GM18498 (cell line): ENCODE data around the gene TYRP1.
"Not testable (repeated sequence)": the region's sequence is repeated elsewhere in the genome, so short reads cannot be mapped to it uniquely, and the experiment has no call there.

Source experiments
- ATAC-seq: cut with Tn5 transposase; IDR thresholded peaks from one replicate; pipeline ENCODE4 v1.9.1; 2021; ENCODE audit warnings: mild to moderate bottlenecking, moderate library complexity; ENCODE audit not compliant: unreplicated experiment

The TYRP1 gene

DNA sequence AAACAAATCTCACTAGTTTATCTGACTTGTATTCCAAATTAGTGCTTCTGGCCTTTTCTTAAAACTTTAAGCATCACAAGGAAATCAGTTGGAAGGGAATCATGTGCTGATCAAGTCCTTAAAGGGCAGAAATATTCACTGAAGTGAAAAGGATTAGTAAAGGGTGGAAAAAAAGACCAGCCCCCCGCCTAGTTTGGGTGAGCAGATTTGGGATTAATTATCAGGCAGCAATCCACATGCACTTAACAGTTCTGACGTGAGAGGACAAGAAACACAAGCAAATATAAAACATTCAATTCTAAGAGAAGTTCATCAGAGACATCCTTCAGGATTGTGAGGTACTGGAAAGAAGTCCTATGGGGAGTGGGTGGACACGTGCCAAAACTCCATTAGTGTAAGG is at the start of gene TYRP1:
TYRP1 (plus strand) TSS at position 245 of the 400 bp plus-strand sequence. CDS start 612 bp downstream, outside the sequence.
- no peak for ATAC-seq

DNA sequence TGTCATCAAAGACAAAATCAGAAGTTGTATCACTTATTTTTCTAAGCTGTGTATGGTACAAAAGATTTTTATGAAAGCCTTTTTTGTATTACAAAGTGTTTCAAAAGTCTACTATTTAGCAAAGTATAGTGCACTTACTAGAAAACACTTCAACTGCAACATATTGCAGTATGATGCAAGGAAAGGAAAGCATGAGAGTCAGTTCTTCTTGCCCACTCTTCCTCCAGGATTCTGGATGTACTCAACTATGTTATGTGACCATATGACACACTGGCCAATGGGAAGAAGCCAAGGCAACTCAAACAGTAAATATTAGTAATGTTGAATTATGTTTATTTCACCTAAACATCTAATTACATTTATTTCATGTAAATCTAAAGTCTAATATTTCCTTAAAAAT is 49.5 kb upstream of the TYRP1 start:
- ATAC-seq: no peak

GRCh38 chr9:12648925-12649324 is 44.3 kb upstream of the TYRP1 start:
- ATAC-seq: no peak

- ATAC-seq: no peak
Measured at GRCh38 chr9:12651125-12651524, 42.1 kb upstream of the TYRP1 start.

DNA sequence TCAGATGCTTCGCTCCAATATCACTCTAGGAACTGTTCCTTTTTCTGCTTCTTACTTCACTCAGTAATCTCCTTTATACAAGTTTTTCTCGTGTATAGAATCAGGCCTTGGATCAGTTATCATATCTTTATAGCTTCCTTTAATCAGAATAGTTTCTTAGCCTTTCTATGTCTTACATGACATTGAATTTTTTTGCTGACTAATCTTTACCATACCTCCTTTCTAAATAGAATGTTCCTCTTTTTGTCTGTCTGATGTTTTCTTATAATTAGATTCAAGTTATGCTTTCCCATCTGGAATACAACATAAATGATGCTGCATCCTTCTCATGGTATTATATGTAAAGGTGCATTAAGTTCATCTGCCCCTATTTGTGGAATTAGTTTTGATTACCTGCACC is 40.2 kb upstream of the TYRP1 start:
- ATAC-seq: no peak

- ATAC-seq: no peak
Measured at GRCh38 chr9:12656803-12657202, 36.4 kb upstream of the TYRP1 start.

DNA sequence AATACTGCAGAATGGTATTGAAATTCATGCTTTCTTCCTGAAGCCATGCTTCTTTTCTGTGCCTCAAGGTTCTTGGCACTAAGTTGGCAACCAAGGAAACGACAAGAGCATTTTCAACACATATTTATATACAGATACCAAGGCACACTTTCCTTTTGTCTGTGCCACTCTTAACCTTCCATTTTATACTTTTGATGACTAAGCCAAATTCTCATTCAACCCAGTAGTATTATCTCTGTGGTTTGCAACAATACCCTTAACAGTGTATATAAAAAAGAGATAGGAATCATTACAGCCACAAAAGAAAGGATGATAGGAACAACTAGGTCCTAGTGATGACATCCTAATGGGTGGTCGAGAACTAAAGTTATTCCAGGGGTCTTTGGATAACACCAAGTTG is 36.0 kb upstream of the TYRP1 start:
- ATAC-seq: no peak

DNA sequence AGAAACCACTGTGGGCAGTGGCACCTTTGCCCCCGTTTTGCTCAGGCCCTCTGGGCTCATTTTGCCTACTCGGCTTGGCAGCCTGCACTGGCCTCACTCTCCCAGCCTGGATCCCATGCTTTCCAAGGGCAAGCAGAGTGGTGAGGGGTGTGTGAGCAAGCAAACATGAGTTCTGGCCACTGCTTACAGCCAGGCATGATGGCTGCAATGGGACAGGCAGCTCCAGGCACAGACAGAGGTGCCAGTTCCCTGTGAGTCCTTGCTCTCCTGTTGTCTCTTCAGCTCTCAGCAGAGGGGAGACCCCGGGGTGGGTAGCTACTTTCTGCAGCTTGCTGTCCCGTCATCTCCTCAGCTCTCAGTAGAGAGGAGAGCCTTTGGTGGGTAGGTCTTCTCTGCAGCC is 35.2 kb upstream of the TYRP1 start:
- ATAC-seq: no peak

- ATAC-seq: no peak
Measured at GRCh38 chr9:12658531-12659209, 34.5 kb upstream of the TYRP1 start.

- no peak for ATAC-seq
Measured at GRCh38 chr9:12659220-12659619, 34.0 kb upstream of the TYRP1 start.

- ATAC-seq: no peak
Measured at GRCh38 chr9:12666813-12667212, 26.4 kb upstream of the TYRP1 start.

DNA sequence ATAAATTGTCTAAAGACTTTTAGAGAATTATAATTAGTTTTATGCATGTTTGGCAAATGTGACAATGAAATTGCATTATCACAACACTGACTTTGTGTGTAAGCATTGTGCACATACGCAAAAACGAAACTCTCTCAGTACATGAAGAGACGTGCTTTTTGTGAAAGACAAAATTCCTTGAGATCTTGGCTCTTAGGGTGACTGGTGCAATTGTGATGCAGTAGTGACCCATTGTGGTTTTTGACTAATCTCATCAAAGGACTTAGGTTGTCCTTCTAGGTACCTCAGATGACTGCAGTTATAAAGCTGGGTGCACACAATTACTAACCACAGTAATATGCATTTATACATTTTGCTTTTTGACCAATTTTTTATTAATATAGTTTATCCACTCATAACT is 25.3 kb upstream of the TYRP1 start:
- no peak for ATAC-seq

DNA sequence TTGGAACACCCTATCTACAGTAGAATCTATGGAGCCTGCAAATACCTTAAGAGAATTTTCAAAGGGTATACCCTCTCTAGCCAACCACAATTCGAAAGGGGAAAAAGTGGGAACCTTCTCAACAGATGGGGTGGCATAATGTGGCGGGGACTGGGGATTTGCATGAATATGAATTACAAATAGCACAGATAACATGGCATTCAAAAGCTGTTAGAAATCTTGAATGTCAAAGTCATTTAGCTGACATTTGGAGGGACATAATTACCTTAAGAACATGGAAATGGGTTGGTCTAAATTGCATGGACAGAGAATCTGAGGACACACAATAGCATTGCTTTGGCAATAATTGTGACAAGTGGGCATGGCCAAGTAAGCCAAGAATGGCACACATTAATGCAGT is 23.2 kb upstream of the TYRP1 start:
- no peak for ATAC-seq

GRCh38 chr9:12674961-12675360 is 18.2 kb upstream of the TYRP1 start:
- ATAC-seq: no peak

DNA sequence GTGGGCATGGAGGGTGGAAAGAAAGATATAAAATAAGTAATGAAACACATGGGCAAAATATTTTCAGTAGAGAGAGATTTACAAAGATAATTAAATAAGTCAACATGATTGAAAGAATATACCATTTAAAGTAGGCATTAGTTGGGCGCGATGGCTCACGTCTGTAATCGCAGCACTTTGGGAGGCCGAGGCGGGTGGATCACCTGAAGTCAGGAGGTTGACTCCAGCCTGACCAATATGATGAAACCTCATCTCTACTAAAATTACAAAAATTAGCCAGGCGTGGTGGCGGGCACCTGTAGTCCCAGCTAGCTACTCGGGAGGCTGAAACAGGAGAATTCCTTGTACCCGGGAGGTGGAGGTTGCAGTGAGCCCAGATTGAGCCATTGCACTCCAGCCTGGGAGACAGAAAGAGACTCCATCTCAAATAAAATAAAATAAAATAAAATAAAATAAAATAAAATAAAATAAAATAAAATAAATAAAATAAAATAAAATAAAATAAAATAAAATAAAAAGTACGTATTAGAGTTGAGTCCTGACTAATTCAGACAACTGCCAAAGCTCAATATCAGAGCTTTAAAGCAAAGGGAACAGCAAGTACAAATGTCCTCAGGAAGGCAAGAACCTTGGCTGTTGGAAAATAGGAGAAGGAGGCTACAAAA is 15.6 kb upstream of the TYRP1 start:
- ATAC-seq: not testable (repeated sequence)

DNA sequence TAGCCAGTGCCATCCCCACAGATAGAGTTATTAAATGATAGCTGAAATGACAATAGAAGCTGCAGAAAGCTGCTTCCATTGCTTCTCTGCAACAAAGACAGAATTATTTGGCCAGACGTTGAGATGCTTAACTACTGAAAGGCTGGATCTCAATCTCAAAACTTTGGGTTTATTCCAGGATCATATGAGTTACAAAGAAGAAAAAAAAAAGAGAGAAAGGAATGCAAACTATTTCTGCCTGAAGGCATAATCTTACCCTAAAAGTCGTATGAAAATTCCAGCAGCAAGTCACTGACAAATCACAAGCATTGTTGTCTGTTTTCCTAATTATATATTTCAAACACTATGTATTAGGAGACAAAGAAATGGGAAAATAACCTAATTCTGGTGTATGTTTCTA is 12.8 kb upstream of the TYRP1 start:
- ATAC-seq: no peak

DNA sequence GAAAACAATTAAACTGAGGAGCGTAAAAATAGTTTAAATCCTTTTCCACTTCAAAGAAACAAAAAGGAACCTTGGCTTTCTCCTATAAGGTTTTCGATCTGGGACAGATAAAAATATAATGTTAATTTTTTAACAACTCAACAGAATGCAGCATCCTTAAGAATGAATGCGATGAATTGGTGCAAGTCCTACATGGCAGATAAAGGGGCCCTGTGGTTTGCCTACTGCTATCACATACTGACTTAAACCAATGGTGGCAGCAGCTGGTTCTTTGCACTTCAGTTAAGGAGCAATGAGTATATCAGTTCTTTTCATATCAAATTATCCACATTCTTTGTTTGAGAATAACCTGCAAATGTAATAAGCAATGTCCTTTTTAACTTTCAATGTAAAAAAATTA is 12.4 kb upstream of the TYRP1 start:
- ATAC-seq: no peak

DNA sequence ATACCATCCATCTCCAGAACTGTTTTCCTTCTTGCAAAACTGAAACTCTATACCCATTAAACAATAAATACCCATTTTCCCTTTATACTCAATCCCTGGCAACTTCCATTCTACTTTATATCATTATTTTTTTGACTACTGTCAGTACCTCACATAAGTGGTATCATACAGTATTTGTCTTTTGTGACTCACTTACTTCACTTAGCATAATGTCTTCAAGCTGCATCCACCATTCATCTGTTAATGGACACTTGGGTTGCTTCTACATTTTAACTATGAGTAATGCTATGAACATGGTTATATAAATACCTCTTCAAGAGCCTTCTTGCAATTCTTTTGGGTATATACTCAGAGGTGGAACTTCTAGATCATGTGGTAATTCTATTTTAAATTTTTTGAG is 11.6 kb upstream of the TYRP1 start:
- ATAC-seq: no peak

GRCh38 chr9:12684974-12685373 is 8.2 kb upstream of the TYRP1 start:
- no peak for ATAC-seq

GRCh38 chr9:12689233-12689632 is 4.0 kb upstream of the TYRP1 start:
- ATAC-seq: no peak

DNA sequence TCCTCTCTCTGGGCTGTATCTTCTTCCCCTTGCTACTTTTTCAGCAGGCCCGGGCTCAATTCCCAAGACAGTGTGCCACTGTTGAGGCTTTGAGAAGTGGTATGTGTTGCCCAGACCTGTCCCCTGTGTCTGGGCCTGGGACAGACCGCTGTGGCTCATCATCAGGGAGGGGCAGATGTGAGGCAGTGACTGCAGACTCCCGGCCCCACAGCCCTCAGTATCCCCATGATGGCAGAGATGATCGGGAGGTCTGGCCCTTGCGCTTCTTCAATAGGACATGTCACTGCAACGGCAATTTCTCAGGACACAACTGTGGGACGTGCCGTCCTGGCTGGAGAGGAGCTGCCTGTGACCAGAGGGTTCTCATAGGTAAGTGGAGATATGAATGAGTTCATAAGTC is 828 bp downstream of the TYRP1 start:
- no peak for ATAC-seq

GRCh38 chr9:12695474-12695873 is 2.3 kb downstream of the TYRP1 start:
- ATAC-seq: no peak
